ENCODE measurements around the gene ABO.
"Not testable (repeated sequence)": the region's sequence is repeated elsewhere in the genome, so short reads cannot be mapped to it uniquely, and the experiment has no call there.

Gene ABO

GRCh38 chr9:133242991-133243390, 32.0 kb downstream of the ABO start:
- no peak for DNase-seq (ENCODE audit: low read depth)

- no peak for DNase-seq (ENCODE audit: low read depth)
These were observed 32.8 kb downstream of the ABO start for GRCh38 chr9:133242241-133242640.

GRCh38 chr9:133239533-133240090, 35.4 kb downstream of the ABO start:
- no peak for DNase-seq (ENCODE audit: low read depth)

- DNase-seq (ENCODE audit: low read depth), result no peak
These were observed 36.0 kb downstream of the ABO start for GRCh38 chr9:133238851-133239532.

- DNase-seq (ENCODE audit: low read depth), result no peak
These were observed 36.6 kb downstream of the ABO start for GRCh38 chr9:133238272-133238850.

GRCh38 chr9:133237035-133237731, 37.8 kb downstream of the ABO start:
- no peak for DNase-seq (ENCODE audit: low read depth)

- not testable (repeated sequence) for DNase-seq (ENCODE audit: low read depth)
These were observed 38.5 kb downstream of the ABO start for GRCh38 chr9:133236291-133237034.

GRCh38 chr9:133235549-133236222, 39.3 kb downstream of the ABO start:
- DNase-seq (ENCODE audit: low read depth), result no peak

GRCh38 chr9:133234577-133235322, 40.3 kb downstream of the ABO start:
- DNase-seq (ENCODE audit: low read depth), result no peak

GRCh38 chr9:133233681-133234432, 41.1 kb downstream of the ABO start:
- no peak for DNase-seq (ENCODE audit: low read depth)

GRCh38 chr9:133231934-133232568, 43.0 kb downstream of the ABO start:
- not testable (repeated sequence) for DNase-seq (ENCODE audit: low read depth)

GRCh38 chr9:133230514-133230913, 44.5 kb downstream of the ABO start:
- DNase-seq (ENCODE audit: low read depth), result not testable (repeated sequence)

GRCh38 chr9:133230093-133230492, 44.9 kb downstream of the ABO start:
- DNase-seq (ENCODE audit: low read depth), result no peak

GRCh38 chr9:133228474-133229193, 46.4 kb downstream of the ABO start:
- DNase-seq (ENCODE audit: low read depth), result not testable (repeated sequence)

- not testable (repeated sequence) for DNase-seq (ENCODE audit: low read depth)
These were observed 47.0 kb downstream of the ABO start for GRCh38 chr9:133227996-133228395.

- no peak for DNase-seq (ENCODE audit: low read depth)
These were observed 47.6 kb downstream of the ABO start for GRCh38 chr9:133227242-133227860.

GRCh38 chr9:133226219-133227171, 48.5 kb downstream of the ABO start:
- DNase-seq (ENCODE audit: low read depth), result no peak

All from HS-5 (cell line).